Measurements from ENCODE around the gene TMEM150B.
A peak's percentile ranks its signal among the peaks of the same experiment; 100 is the strongest.

DNA sequence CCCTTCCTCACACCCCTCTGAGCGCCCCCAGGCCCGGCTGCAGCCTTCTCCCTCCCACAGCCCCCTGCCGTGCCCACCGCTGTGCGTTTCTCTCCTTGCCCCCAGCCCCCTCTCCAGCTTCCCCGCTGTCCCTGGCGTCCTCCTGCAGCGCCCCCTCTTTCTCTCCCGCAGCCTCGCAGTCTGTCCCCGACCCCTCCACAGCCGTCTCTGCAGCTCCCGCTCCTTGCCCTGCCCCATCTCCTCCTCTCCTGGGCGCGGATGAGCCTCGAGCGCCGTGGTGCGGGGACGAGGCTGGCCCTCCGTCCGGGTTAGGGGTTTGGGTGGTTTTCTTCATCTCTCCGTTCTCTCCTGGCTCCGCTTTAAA, 15.6 kb upstream of the TMEM150B start:
- no peak for TF ChIP-seq EZH2phosphoT487 (conservative IDR thresholded peaks at IDR 0.05; ENCODE audit: low read length)
- TF ChIP-seq, protein P1, sequence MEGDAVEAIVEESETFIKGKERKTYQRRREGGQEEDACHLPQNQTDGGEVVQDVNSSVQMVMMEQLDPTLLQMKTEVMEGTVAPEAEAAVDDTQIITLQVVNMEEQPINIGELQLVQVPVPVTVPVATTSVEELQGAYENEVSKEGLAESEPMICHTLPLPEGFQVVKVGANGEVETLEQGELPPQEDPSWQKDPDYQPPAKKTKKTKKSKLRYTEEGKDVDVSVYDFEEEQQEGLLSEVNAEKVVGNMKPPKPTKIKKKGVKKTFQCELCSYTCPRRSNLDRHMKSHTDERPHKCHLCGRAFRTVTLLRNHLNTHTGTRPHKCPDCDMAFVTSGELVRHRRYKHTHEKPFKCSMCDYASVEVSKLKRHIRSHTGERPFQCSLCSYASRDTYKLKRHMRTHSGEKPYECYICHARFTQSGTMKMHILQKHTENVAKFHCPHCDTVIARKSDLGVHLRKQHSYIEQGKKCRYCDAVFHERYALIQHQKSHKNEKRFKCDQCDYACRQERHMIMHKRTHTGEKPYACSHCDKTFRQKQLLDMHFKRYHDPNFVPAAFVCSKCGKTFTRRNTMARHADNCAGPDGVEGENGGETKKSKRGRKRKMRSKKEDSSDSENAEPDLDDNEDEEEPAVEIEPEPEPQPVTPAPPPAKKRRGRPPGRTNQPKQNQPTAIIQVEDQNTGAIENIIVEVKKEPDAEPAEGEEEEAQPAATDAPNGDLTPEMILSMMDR (IDR thresholded peaks at IDR 0.05; ENCODE audit: insufficient read depth, low read length, poor library complexity, severe bottlenecking), result peak; percentile 32

Data from SU-DHL-6 (cell line).